ENCODE measurements around the gene RPTOR.

The RPTOR gene

DNA sequence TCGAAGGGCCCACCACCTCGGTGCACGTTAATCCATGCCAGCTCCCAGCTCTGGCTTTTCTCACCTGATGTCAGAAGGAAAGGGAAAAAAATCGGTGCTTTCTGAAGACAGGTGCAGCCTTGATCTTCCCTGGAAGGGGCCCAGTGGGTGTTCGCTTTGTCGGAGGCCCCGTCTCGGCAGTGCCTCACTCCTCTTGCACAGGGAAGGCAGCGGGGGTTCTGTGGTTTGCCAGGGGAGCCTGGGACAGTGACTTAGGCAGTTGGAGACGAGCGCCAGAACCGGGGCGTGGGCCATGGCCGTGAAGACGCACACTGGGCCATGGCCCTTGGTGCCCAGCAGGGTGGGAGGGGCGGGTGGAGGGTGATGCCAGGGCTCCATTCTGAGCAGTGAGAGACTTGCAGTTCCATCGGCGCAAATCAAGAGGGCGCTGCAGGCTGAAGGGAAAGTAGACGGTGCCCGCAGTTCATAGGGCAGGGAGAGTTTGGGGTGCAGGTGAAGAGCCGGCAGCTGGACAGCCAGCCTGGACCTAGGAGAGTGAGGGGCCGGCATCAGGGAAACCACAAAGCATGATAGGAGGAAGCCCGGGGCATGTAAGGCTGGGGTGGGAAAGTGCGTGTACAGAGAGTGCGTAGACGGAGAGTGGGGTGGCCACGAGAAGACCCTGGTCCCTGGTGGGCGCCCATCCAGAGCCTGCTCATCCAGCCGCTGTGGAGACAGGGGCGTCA, 345.7 kb downstream of the RPTOR start:
- Histone ChIP-seq H3K4me1 (ENCODE audit: insufficient read depth, low read length) (no peaks in the 10 kb centered on the region), H3K9ac (ENCODE audit: low read depth, low read length) (no peak overlapping the region), H3K27ac (ENCODE audit: low read length) (no peak overlapping the region), H3K27me3 (ENCODE audit: insufficient read depth, low read length, poor library complexity) (no peaks in the 10 kb centered on the region), H3K9me3 (ENCODE audit: insufficient read depth, low read length, severe bottlenecking) (no peaks in the 10 kb centered on the region), H3K4me2 (ENCODE audit: insufficient read depth, low read length) (no peak overlapping the region), H3K4me3 (ENCODE audit: low read depth in 1 of 2, low read length in 2 of 2) (no peak overlapping the region), H3K79me2 (ENCODE audit: insufficient read depth, low read length) (no peaks in the 10 kb centered on the region), H4K20me1 (ENCODE audit: insufficient read depth, low read length) (no peaks in the 10 kb centered on the region; the same call in 1 of the 2 replicates), H2AFZ (ENCODE audit: low read depth, low read length) (no peak overlapping the region), H3K36me3 (ENCODE audit: insufficient read depth, low read length) (peaks cover 69% of the 10 kb centered on the region)
- TF ChIP-seq, protein P1, sequence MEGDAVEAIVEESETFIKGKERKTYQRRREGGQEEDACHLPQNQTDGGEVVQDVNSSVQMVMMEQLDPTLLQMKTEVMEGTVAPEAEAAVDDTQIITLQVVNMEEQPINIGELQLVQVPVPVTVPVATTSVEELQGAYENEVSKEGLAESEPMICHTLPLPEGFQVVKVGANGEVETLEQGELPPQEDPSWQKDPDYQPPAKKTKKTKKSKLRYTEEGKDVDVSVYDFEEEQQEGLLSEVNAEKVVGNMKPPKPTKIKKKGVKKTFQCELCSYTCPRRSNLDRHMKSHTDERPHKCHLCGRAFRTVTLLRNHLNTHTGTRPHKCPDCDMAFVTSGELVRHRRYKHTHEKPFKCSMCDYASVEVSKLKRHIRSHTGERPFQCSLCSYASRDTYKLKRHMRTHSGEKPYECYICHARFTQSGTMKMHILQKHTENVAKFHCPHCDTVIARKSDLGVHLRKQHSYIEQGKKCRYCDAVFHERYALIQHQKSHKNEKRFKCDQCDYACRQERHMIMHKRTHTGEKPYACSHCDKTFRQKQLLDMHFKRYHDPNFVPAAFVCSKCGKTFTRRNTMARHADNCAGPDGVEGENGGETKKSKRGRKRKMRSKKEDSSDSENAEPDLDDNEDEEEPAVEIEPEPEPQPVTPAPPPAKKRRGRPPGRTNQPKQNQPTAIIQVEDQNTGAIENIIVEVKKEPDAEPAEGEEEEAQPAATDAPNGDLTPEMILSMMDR (IDR thresholded peaks at IDR 0.05; ENCODE audit: borderline replicate concordance, extremely low read depth, low read length, poor library complexity, severe bottlenecking): peak; percentile 24
- TF ChIP-seq EZH2 (IDR thresholded peaks at IDR 0.05; ENCODE audit: borderline replicate concordance, low read depth, low read length, severe bottlenecking): no peak
- ATAC-seq (ENCODE audit: insufficient read depth, low read depth): no peak
- DNase-seq: no peak

DNA sequence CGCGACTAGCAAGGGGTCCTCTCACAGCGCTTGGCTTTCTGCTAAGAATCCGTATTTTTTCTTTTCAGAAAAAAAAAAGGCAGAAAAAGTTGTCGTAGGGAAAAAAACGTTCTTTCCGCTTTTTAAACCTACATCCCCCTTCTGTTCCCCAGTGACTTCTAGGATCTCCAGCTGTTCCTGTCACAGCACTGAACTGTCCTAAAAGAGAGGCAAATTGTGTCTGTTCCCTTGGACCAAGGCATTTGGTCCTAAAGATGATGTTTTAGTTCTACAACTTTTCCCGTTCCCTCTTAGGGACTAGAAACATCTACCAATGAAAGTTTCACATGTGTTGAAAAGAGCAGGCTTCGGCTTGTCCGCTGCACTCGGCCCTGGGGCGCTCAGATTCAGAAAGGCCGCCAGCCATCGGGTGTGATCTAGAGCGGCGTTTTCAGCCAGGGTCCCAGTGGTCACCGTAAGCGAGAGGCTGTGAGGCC, 346.3 kb downstream of the RPTOR start:
- H3K27me3 ChIP-seq (ENCODE audit: insufficient read depth, low read length, poor library complexity): no peaks in the 10 kb centered on the region
- no peak overlapping the region for H3K9ac ChIP-seq (ENCODE audit: low read depth, low read length)
- TF ChIP-seq, protein P1 (IDR thresholded peaks at IDR 0.05; ENCODE audit: borderline replicate concordance, extremely low read depth, low read length, poor library complexity, severe bottlenecking): no peak
- no peak for TF ChIP-seq EZH2 (IDR thresholded peaks at IDR 0.05; ENCODE audit: borderline replicate concordance, low read depth, low read length, severe bottlenecking)
- no peak overlapping the region for H2AFZ ChIP-seq (ENCODE audit: low read depth, low read length)
- no peaks in the 10 kb centered on the region for H3K79me2 ChIP-seq (ENCODE audit: insufficient read depth, low read length)
- no peaks in the 10 kb centered on the region for H3K9me3 ChIP-seq (ENCODE audit: insufficient read depth, low read length, severe bottlenecking)
- no peaks in the 10 kb centered on the region; the same call in 1 of the 2 replicates for H4K20me1 ChIP-seq (ENCODE audit: insufficient read depth, low read length)
- H3K4me1 ChIP-seq (ENCODE audit: insufficient read depth, low read length): no peaks in the 10 kb centered on the region
- no peak overlapping the region for H3K4me2 ChIP-seq (ENCODE audit: insufficient read depth, low read length)
- H3K27ac ChIP-seq (ENCODE audit: low read length): no peak overlapping the region; the same call in 1 of the 2 replicates
- no peak overlapping the region for H3K4me3 ChIP-seq (ENCODE audit: low read depth in 1 of 2, low read length in 2 of 2)
- DNase-seq (no peak), ATAC-seq (ENCODE audit: insufficient read depth, low read depth) (no peak)
- peaks cover 69% of the 10 kb centered on the region for H3K36me3 ChIP-seq (ENCODE audit: insufficient read depth, low read length)

DNA sequence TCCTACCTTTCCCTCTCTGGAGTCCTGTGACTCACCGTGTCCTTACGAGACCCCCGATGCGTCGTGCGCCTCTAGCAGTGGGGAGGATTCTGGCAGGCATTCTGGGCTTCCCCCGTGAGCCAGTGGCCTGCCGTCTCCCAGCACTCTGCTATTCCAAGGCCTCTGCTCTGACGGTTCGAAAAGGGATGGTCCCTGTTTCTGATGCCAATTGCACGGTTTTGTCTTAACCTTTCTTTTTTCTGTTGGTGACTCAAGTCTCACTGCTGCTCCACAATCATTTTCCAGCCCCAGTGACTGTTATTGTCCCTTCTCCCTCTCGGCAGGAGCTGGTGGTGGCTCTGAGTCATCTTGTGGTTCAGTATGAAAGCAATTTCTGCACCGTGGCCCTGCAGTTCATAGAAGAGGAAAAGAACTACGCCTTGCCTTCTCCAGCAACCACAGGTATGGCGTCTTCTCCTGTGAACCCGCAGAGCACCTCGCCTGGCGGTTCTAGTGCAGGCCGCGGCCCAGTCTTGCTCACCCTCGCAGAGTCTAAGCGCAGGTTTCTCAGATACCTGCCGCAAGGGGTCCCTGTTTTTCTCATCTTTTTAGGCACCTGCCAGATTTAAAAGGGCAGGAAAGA, 346.9 kb downstream of the RPTOR start:
- Histone ChIP-seq H3K4me1 (ENCODE audit: insufficient read depth, low read length) (no peaks in the 10 kb centered on the region), H3K9me3 (ENCODE audit: insufficient read depth, low read length, severe bottlenecking) (no peaks in the 10 kb centered on the region), H2AFZ (ENCODE audit: low read depth, low read length) (no peak overlapping the region), H3K4me3 (ENCODE audit: low read depth in 1 of 2, low read length in 2 of 2) (no peak overlapping the region), H3K4me2 (ENCODE audit: insufficient read depth, low read length) (no peak overlapping the region), H3K79me2 (ENCODE audit: insufficient read depth, low read length) (no peaks in the 10 kb centered on the region), H3K27me3 (ENCODE audit: insufficient read depth, low read length, poor library complexity) (no peaks in the 10 kb centered on the region), H4K20me1 (ENCODE audit: insufficient read depth, low read length) (no peaks in the 10 kb centered on the region; the same call in 1 of the 2 replicates), H3K27ac (ENCODE audit: low read length) (no peak overlapping the region; the same call in 1 of the 2 replicates), H3K36me3 (ENCODE audit: insufficient read depth, low read length) (peaks cover 68% of the 10 kb centered on the region), H3K9ac (ENCODE audit: low read depth, low read length) (no peak overlapping the region)
- DNase-seq (peak; percentile 32), ATAC-seq (ENCODE audit: insufficient read depth, low read depth) (peak; percentile 61; the same call in 2 of the 3 replicates)
- TF ChIP-seq EZH2 (IDR thresholded peaks at IDR 0.05; ENCODE audit: borderline replicate concordance, low read depth, low read length, severe bottlenecking): no peak
- TF ChIP-seq, protein P1 (IDR thresholded peaks at IDR 0.05; ENCODE audit: borderline replicate concordance, extremely low read depth, low read length, poor library complexity, severe bottlenecking): no peak
